SK-N-SH (cell line): ENCODE data around the gene ALAS2. TPM values are rescaled to one million over a fixed set of nuclear protein-coding genes. Genes with fewer than 3 reads are reported as not detected.

Experiments
- CTCF ChIA-PET: fragments of 300-600, 350-600 bp; formaldehyde crosslinking; extraction: SDS; loops from one replicate; lab custom pipeline; 2021; lab: Yijun Ruan, JAX
- POLR2A ChIA-PET: fragments of 350-600 bp; sonication (Branson Sonifier 250); formaldehyde crosslinking; extraction: SDS; loops from one replicate; lab custom pipeline; 2020; ENCODE audit warnings: antibody characterized with exemption, inconsistent platforms; lab: Yijun Ruan, JAX
- DNase-seq: peaks from one replicate; pipeline ENCODE4 v3.0.0; 2012
- H2AFZ ChIP-seq: fragments of 200-600 bp; sonication (generic); 2 replicates; pipeline ENCODE4 v1.8.1; 2016; ENCODE audit warnings: antibody characterized with exemption, mild to moderate bottlenecking, low read depth
- H3F3A ChIP-seq: fragments of 200-600 bp; sonication (generic); replicated peaks from 2 replicates; pipeline ENCODE3; 2016; ENCODE audit warnings: antibody characterized with exemption, mild to moderate bottlenecking; ENCODE audit not compliant: insufficient read depth
- H3K27ac ChIP-seq, 2 experiments: fragments of 200-500 bp in 1 of 2; fragments of 200-600 bp in 1 of 2; sonication (Bioruptor generic) in 1 of 2; sonication (generic), shearing (Covaris generic) in 1 of 2; 2 replicates each; pipeline versions ENCODE4 v1.5.1 to v1.6.1; 2014 to 2016; ENCODE audit warnings: low read depth in 2 of 2, inconsistent platforms in 1 of 2, low read length in 1 of 2, mild to moderate bottlenecking in 1 of 2, mixed read lengths in 1 of 2
- H3K27me3 ChIP-seq: fragments of 200-600 bp; sonication (generic), shearing (Covaris generic); 2 replicates; pipeline ENCODE4 v1.6.1; 2016; ENCODE audit warnings: mixed run types; ENCODE audit not compliant: insufficient read depth
- H3K36me3 ChIP-seq, 2 experiments: fragments of 200-500 bp in 1 of 2; fragments of 200-600 bp in 1 of 2; sonication (Bioruptor generic) in 1 of 2; sonication (generic) in 1 of 2; replicated peaks in 1 of 2; 2 replicates each; pipeline versions ENCODE3 to v1.5.1; 2014 to 2016; ENCODE audit warnings: low read length in 1 of 2, mild to moderate bottlenecking in 1 of 2; ENCODE audit not compliant: insufficient read depth in 2 of 2, control insufficient read depth in 1 of 2
- H3K4me1 ChIP-seq, 2 experiments: fragments of 200-500 bp in 1 of 2; fragments of 200-600 bp in 1 of 2; sonication (Bioruptor generic) in 1 of 2; sonication (generic), shearing (Covaris generic) in 1 of 2; 2 replicates each; pipeline versions ENCODE4 v1.5.1 to v1.6.1; 2014 to 2016; ENCODE audit warnings: low read depth in 1 of 2, low read length in 1 of 2, mixed run types in 1 of 2; ENCODE audit not compliant: insufficient read depth in 2 of 2, control insufficient read depth in 1 of 2
- H3K4me2 ChIP-seq: fragments of 200-600 bp; sonication (generic), shearing (Covaris generic); 2 replicates; pipeline ENCODE4 v1.6.1; 2017; ENCODE audit warnings: mixed run types
- H3K4me3 ChIP-seq, 2 experiments: fragments of 200-500 bp in 1 of 2; fragments of 200-600 bp in 1 of 2; sonication (Bioruptor generic) in 1 of 2; sonication (generic), shearing (Covaris generic) in 1 of 2; 2 replicates each; pipeline versions ENCODE4 v1.5.1 to v1.8.1; 2014 to 2016; ENCODE audit warnings: low read depth in 2 of 2, inconsistent platforms in 1 of 2, low read length in 1 of 2, mild to moderate bottlenecking in 1 of 2, mixed read lengths in 1 of 2, moderate library complexity in 1 of 2
- H3K79me2 ChIP-seq: fragments of 200-600 bp; sonication (generic); 2 replicates; pipeline ENCODE4 v1.8.1; 2017; ENCODE audit warnings: mild to moderate bottlenecking; ENCODE audit not compliant: insufficient read depth
- H3K9ac ChIP-seq: fragments of 200-600 bp; sonication (generic); 2 replicates; pipeline ENCODE4 v1.6.1; 2017; ENCODE audit warnings: mixed run types
- H3K9me2 ChIP-seq: fragments of 200-600 bp; sonication (generic); 2 replicates; pipeline ENCODE4 v1.6.1; 2017; ENCODE audit warnings: mixed run types
- H3K9me3 ChIP-seq: fragments of 200-600 bp; sonication (generic); 2 replicates; pipeline ENCODE4 v1.6.1; 2017; ENCODE audit warnings: mixed run types, mild to moderate bottlenecking, moderate library complexity
- H4K20me1 ChIP-seq: fragments of 200-600 bp; sonication (generic); 2 replicates; pipeline ENCODE4 v1.6.1; 2017; ENCODE audit warnings: mild to moderate bottlenecking, mixed run types; ENCODE audit not compliant: insufficient read depth
- CHD2 ChIP-seq: fragments of 150-350 bp; IDR thresholded peaks from 2 replicates; pipeline ENCODE4 v1.6.1; 2018; ENCODE audit warnings: low read length; ENCODE audit not compliant: partially characterized antibody
- FOSL2 ChIP-seq: IDR thresholded peaks from 2 replicates; pipeline ENCODE4 v1.4.0; 2012; ENCODE audit warnings: low read depth, mild to moderate bottlenecking, moderate library complexity, borderline replicate concordance
- JUND ChIP-seq: IDR thresholded peaks from 2 replicates; pipeline ENCODE4 v1.4.0; 2012
- MXI1 ChIP-seq: IDR thresholded peaks from 2 replicates; pipeline ENCODE4 v1.6.1; 2012; ENCODE audit warnings: mild to moderate bottlenecking, low read depth, low read length, improper control_type of control experiment
- RCOR1 ChIP-seq: fragments of 150-350 bp; IDR thresholded peaks from 2 replicates; pipeline ENCODE4 v1.6.1; 2017; ENCODE audit warnings: antibody characterized with exemption, low read length
- RXRA ChIP-seq: IDR thresholded peaks from 2 replicates; pipeline ENCODE4 v1.4.0; 2012; ENCODE audit warnings: low read depth, mild to moderate bottlenecking, borderline replicate concordance
- TAF1 ChIP-seq: IDR thresholded peaks from 2 replicates; pipeline ENCODE4 v1.6.1; 2012; ENCODE audit warnings: low read depth, mild to moderate bottlenecking, low read length, moderate library complexity, borderline replicate concordance
- USF2 ChIP-seq: fragments of 150-350 bp; IDR thresholded peaks from 2 replicates; pipeline ENCODE4 v1.6.1; 2017; ENCODE audit warnings: antibody characterized with exemption, low read length, low read depth, borderline replicate concordance
- WGBS: methylation state at CpG from one replicate; pipeline ENCODE4 v1.1.6; 2017; ENCODE audit warnings: low lambda C conversion rate; 5-methylcytosine and 5-hydroxymethylcytosine counted together
- polyA plus RNA-seq, 3 experiments: library from polyadenylated mRNA; depleted of rRNA; stranded (reverse); fragments of >200 nt; gene quantifications; 2 replicates each; pipeline ENCODE4 v1.2.3, GENCODE V29; 2012

The ALAS2 gene
- polyA plus RNA-seq, 1 of the 3 experiments (the other 2 are of a cell fraction): not detected

- 26% methylated on average over 1 of the region's 1 CpG for WGBS
- Histone ChIP-seq H2AFZ (no peak overlapping the region), H3K4me1 (no peaks in the 10 kb centered on the region), H3K79me2 (no peaks in the 10 kb centered on the region), H3K4me3 (no peak overlapping the region), H3K4me2 (no peak overlapping the region), H3K27ac (no peak overlapping the region), H3K27me3 (no peaks in the 10 kb centered on the region), H3K9ac (no peak overlapping the region), H3K36me3 (no peaks in the 10 kb centered on the region), H3F3A (no peaks in the 10 kb centered on the region), H3K9me2 (peaks cover 5% of the 10 kb centered on the region; the same call in 1 of the 2 replicates), H4K20me1 (no peaks in the 10 kb centered on the region), H3K9me3 (no peaks in the 10 kb centered on the region)
- POLR2A ChIA-PET: no interaction called here
- DNase-seq: no peak
- TF ChIP-seq CHD2: no peak
- TF ChIP-seq MXI1: no peak
- no peak for TF ChIP-seq RCOR1
- TF ChIP-seq RXRA: no peak
- no peak for TF ChIP-seq TAF1
- no peak for TF ChIP-seq USF2
- TF ChIP-seq FOSL2: no peak
- no peak for TF ChIP-seq JUND
- CTCF ChIA-PET: interaction anchor here (0.9 kb wide), 1 partner anchor 96 kb away, joined by 3 read pairs; no protein-coding TSS in a partner anchor
Observed at GRCh38 chrX:54961750-54962149, 69.0 kb downstream of the ALAS2 start.

Other genes starting within 250 kb of the ALAS2 start
- not detected in 2 replicates for gene ITIH6, start 232.7 kb downstream of the ALAS2 start, polyA plus RNA-seq (2012; rRNA removed)
- 202 and 227 TPM in 2 replicates for gene MAGED2, start 223.2 kb downstream of the ALAS2 start, polyA plus RNA-seq (2012; rRNA removed)
- 59.1 and 70.0 TPM in 2 replicates for gene TRO, start 110.2 kb downstream of the ALAS2 start, polyA plus RNA-seq (2012; rRNA removed)
- gene PFKFB1, start 36.8 kb downstream of the ALAS2 start, polyA plus RNA-seq (2012; rRNA removed): 0.12 and 0.15 TPM in 2 replicates
- 23.5 and 26.9 TPM in 2 replicates for gene APEX2, start 30.6 kb downstream of the ALAS2 start, polyA plus RNA-seq (2012; rRNA removed)
- 0.31 TPM in 1 of 2 replicates, not detected in the other for gene PAGE2B, start 44.1 kb upstream of the ALAS2 start, polyA plus RNA-seq (2012; rRNA removed)
- gene PAGE2, start 58.0 kb upstream of the ALAS2 start, polyA plus RNA-seq (2012; rRNA removed): 4.2 and 4.7 TPM in 2 replicates
- 5.1 and 7.1 TPM in 2 replicates for gene PAGE5, start 189.4 kb upstream of the ALAS2 start, polyA plus RNA-seq (2012; rRNA removed)
- not detected in 2 replicates for gene PAGE3, start 233.9 kb upstream of the ALAS2 start, polyA plus RNA-seq (2012; rRNA removed)